GM21381 (cell line): ENCODE data around the gene NNMT.
"Not testable (repeated sequence)": the region's sequence is repeated elsewhere in the genome, so short reads cannot be mapped to it uniquely, and the experiment has no call there.

Experiments used
- ATAC-seq: cut with Tn5 transposase; IDR thresholded peaks from one replicate; pipeline ENCODE4 v1.9.1; 2021; ENCODE audit warnings: mild to moderate bottlenecking, moderate library complexity; ENCODE audit not compliant: unreplicated experiment

NNMT gene

GRCh38 chr11:114304969-114305368 lies 8.8 kb downstream of the NNMT start:
- no peak for ATAC-seq

- no peak for ATAC-seq
These were observed 11.5 kb downstream of the NNMT start for GRCh38 chr11:114307524-114308203.

GRCh38 chr11:114308689-114309089 lies 12.5 kb downstream of the NNMT start:
- ATAC-seq = no peak

GRCh38 chr11:114309517-114309916 lies 13.3 kb downstream of the NNMT start:
- no peak for ATAC-seq

- ATAC-seq = no peak
These were observed 13.9 kb downstream of the NNMT start for GRCh38 chr11:114310095-114310494.

GRCh38 chr11:114311946-114312345 lies 15.7 kb downstream of the NNMT start:
- no peak for ATAC-seq

GRCh38 chr11:114314096-114314495 lies 17.9 kb downstream of the NNMT start:
- ATAC-seq = no peak

GRCh38 chr11:114315749-114316368 lies 19.7 kb downstream of the NNMT start:
- ATAC-seq = no peak

GRCh38 chr11:114316980-114317786 lies 21.0 kb downstream of the NNMT start:
- no peak for ATAC-seq

GRCh38 chr11:114317787-114318137 lies 21.6 kb downstream of the NNMT start:
- no peak for ATAC-seq

GRCh38 chr11:114318361-114318760 lies 22.2 kb downstream of the NNMT start:
- ATAC-seq = no peak

- ATAC-seq = no peak
These were observed 23.6 kb downstream of the NNMT start for GRCh38 chr11:114319716-114320328.

- ATAC-seq = no peak
These were observed 25.5 kb downstream of the NNMT start for GRCh38 chr11:114321621-114322257.

GRCh38 chr11:114322934-114323333 lies 26.7 kb downstream of the NNMT start:
- no peak for ATAC-seq

- no peak for ATAC-seq
These were observed 30.0 kb downstream of the NNMT start for GRCh38 chr11:114326151-114326550.

- ATAC-seq = no peak
These were observed 30.6 kb downstream of the NNMT start for GRCh38 chr11:114326776-114327175.

GRCh38 chr11:114330373-114330772 lies 34.2 kb downstream of the NNMT start:
- no peak for ATAC-seq

- no peak for ATAC-seq
These were observed 44.3 kb downstream of the NNMT start for GRCh38 chr11:114340311-114341131.

- not testable (repeated sequence) for ATAC-seq
These were observed 45.5 kb downstream of the NNMT start for GRCh38 chr11:114341667-114342066.

- ATAC-seq = no peak
These were observed 46.3 kb downstream of the NNMT start for GRCh38 chr11:114342476-114342875.
